Type B pancreatic cell (in vitro differentiated cells): ENCODE measurements around the gene ETFA. TPM values are rescaled to one million over a fixed set of nuclear protein-coding genes. Genes with fewer than 3 reads are reported as not detected.
A peak's percentile ranks its signal among the peaks of the same experiment; 100 is the strongest.

Experiments used
- DNase-seq: peaks from one replicate; pipeline ENCODE4 v3.0.0; 2021; ENCODE audit warnings: mixed read lengths; ENCODE audit not compliant: unreplicated experiment; ENCODE audit errors: extremely low spot score
- H3K27ac Mint-ChIP-seq: 2 replicates; pipeline ENCODE4 v1.8.0; 2021; ENCODE audit warnings: mild to moderate bottlenecking, mixed read lengths
- H3K27me3 Mint-ChIP-seq: 2 replicates; pipeline ENCODE4 v1.8.0; 2021; ENCODE audit warnings: mixed read lengths
- H3K36me3 Mint-ChIP-seq: 2 replicates; pipeline ENCODE4 v1.8.0; 2021; ENCODE audit warnings: mixed read lengths
- H3K4me1 Mint-ChIP-seq: one replicate; pipeline ENCODE4 v1.8.0; 2021; ENCODE audit warnings: mixed read lengths; ENCODE audit not compliant: unreplicated experiment
- H3K4me3 Mint-ChIP-seq: 2 replicates; pipeline ENCODE4 v1.8.0; 2021; ENCODE audit warnings: mild to moderate bottlenecking, mixed read lengths
- H3K9me3 Mint-ChIP-seq: 2 replicates; pipeline ENCODE4 v1.8.0; 2021; ENCODE audit warnings: mixed read lengths
- CTCF ChIP-seq: fragments of 200-600 bp; sonication (generic); conservative IDR thresholded peaks from 2 replicates; pipeline ENCODE4 v1.5.0; 2021; ENCODE audit warnings: antibody characterized with exemption, mild to moderate bottlenecking
- total RNA-seq: library from RNA; stranded (reverse); gene quantifications from 2 replicates; pipeline ENCODE4 v1.2.1, GENCODE V29; 2021; ENCODE audit warnings: low replicate concordance

Gene ETFA
- total RNA-seq, 1 donor from 2014 or later = 149 TPM

DNA sequence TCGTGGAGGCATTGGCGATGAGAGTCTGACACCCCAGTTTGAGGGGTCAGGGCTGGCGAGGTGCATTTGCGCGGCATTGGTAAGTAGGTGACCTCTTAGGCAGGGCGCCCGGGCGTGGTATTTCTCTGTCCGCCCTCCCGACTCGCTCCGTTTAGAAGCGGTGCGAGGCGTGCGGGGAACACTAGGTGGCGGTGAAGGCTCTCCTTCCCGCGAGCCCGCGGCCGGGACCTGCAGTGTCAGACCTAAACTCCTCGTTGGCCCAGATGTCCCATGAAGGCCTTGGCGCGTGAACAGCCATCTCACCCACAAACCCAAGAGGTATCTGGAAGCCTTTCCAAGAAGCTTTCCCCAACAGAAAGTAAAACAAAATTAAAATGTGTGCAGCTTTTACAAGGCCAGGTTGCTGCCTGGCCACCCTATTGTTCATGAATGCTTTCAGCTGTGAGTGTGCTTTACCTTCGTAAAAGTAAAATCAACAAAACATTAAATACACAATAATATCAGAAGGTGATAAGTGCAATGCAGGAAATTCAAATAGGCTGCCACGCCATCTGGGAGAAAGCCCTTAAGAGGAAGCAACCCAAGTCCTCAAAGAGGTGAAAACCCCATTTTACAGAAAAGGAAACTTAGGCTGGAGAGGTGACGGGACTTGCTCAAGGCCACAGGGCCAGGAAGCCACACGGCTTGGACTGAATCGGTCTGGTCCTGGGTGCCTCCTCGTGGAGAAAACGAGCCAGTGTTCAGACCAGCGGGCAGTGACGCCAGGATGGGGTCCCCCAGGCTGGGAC, 120.3 kb downstream of the ETFA start:
- Mint-ChIP-seq H3K27ac (peak overlapping the region; percentile 76), H3K4me3 (peak overlapping the region; percentile 78), H3K36me3 (peaks cover 4% of the 10 kb centered on the region), H3K27me3 (peaks cover 16% of the 10 kb centered on the region), H3K9me3 (peaks cover 3% of the 10 kb centered on the region), H3K4me1 (peaks cover 23% of the 10 kb centered on the region)
- peak; percentile 86 for DNase-seq
- TF ChIP-seq CTCF = peak; percentile 92

GRCh38 chr15:76190070-76190564, 121.2 kb downstream of the ETFA start:
- no peak for TF ChIP-seq CTCF

DNA sequence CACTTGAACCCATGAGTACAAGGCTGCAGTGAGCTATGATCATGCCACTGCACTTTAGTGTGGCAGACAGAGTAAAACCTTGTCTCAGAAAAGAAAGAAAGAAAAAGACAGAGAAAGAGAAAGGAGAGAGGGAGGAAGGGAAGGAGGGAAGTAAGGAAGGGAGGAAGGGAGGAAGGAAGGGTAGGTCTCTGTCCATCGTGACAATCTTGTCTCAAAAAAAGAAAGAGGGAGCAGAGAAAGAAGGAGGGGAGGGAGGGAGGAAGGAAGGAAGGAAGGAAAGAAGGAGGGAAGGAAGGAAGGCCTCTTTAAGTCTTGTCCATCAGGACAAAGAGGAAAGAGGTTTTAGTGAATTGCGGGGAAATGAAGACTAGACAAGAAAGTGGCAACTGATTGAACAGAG, 122.2 kb downstream of the ETFA start:
- H3K36me3 Mint-ChIP-seq = peaks cover 4% of the 10 kb centered on the region
- no peak for DNase-seq
- peaks cover 20% of the 10 kb centered on the region for H3K4me1 Mint-ChIP-seq
- H3K27ac Mint-ChIP-seq = peak overlapping the region; percentile 39
- TF ChIP-seq CTCF = no peak
- H3K9me3 Mint-ChIP-seq = peaks cover 3% of the 10 kb centered on the region
- H3K4me3 Mint-ChIP-seq = no peak overlapping the region
- H3K27me3 Mint-ChIP-seq = peaks cover 16% of the 10 kb centered on the region

More at GRCh38 chr15:76190070-76190564, 121.2 kb downstream of the ETFA start:
- Mint-ChIP-seq H3K36me3 (peaks cover 4% of the 10 kb centered on the region), H3K4me1 (peaks cover 23% of the 10 kb centered on the region), H3K27me3 (peaks cover 16% of the 10 kb centered on the region), H3K9me3 (peaks cover 3% of the 10 kb centered on the region), H3K4me3 (peak overlapping the region; percentile 78), H3K27ac (peak overlapping the region; percentile 76)
- no peak for DNase-seq

DNA sequence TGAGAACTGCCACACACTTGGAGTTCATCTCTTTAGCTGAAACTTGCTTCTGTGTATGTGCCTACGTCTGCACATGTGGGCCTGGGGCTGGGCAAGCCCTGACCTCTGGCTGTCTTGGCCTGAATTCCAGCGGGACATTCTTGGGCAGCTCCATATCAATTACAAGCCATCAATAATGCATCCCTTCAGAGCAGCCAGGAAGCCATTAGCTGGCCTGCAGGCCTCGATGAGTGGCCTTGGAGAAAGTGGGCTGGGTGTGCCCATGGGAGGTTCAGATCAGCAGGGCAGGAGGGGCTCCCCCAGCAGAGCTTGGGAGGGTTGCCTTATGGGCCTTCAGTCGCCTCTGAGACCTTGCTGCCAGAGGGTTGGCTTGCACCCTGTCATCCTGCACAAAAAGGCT, 124.1 kb downstream of the ETFA start:
- DNase-seq = no peak
- no peak overlapping the region for H3K27ac Mint-ChIP-seq
- no peak for TF ChIP-seq CTCF
- no peak overlapping the region for H3K4me3 Mint-ChIP-seq
- peaks cover 16% of the 10 kb centered on the region for H3K27me3 Mint-ChIP-seq
- H3K4me1 Mint-ChIP-seq = peaks cover 20% of the 10 kb centered on the region
- peaks cover 3% of the 10 kb centered on the region for H3K9me3 Mint-ChIP-seq
- peaks cover 4% of the 10 kb centered on the region for H3K36me3 Mint-ChIP-seq

DNA sequence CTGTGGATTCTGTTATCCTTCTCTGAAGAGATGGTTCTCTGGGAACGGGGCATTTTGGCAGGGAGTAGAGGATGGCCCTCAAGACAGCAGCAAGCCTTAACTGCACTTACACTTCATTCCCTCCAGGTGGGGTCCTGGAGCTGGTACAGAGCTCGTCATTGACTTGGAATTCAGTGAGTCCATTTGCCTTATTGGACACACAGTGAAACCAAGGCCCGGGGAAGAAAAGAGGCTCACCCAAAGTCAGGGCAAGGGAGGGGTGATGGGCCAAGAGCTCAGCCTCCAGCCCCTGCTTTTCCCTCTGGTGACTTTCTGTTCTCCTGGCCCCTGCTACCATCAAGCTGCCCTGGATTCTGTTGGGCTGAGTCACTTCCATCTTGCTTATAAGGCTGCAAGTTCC, 125.6 kb downstream of the ETFA start:
- H3K27me3 Mint-ChIP-seq = peaks cover 15% of the 10 kb centered on the region
- H3K9me3 Mint-ChIP-seq = peaks cover 3% of the 10 kb centered on the region
- H3K27ac Mint-ChIP-seq = no peak overlapping the region
- peaks cover 16% of the 10 kb centered on the region for H3K4me1 Mint-ChIP-seq
- no peak overlapping the region for H3K4me3 Mint-ChIP-seq
- no peak for DNase-seq
- peak; percentile 67 for TF ChIP-seq CTCF
- H3K36me3 Mint-ChIP-seq = peaks cover 4% of the 10 kb centered on the region
